ENCODE data around the gene USP12.
"Not testable (repeated sequence)": the region's sequence is repeated elsewhere in the genome, so short reads cannot be mapped to it uniquely, and the experiment has no call there.

USP12 gene

DNA sequence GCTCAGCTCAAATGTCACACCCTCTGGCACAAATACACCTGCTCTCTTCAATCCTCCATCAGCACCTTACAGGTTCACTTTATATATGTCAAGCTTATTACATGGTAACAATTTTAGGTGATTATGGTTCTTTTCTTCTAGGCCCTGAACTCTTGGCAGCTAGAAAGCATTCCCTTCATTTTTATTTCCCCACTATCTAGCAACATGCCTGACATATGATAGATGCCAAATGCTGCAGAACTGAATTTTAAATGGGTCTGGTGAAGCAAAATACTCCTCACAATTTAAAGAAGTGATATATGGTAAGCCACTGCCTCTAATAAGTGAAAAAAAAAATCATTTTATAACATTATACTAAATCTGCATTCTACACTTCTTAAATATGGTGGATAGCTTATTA, 95.2 kb downstream of the USP12 start:
- no peak overlapping the region for H3K4me3 ChIP-seq (ENCODE audit: control insufficient read depth, low read depth, low read length)
- TF ChIP-seq CTCF (IDR thresholded peaks at IDR 0.05; ENCODE audit: control insufficient read depth, insufficient read depth, low read depth, low read length, missing control alignments) = no peak
- DNase-seq (ENCODE audit: low read depth) = no peak

DNA sequence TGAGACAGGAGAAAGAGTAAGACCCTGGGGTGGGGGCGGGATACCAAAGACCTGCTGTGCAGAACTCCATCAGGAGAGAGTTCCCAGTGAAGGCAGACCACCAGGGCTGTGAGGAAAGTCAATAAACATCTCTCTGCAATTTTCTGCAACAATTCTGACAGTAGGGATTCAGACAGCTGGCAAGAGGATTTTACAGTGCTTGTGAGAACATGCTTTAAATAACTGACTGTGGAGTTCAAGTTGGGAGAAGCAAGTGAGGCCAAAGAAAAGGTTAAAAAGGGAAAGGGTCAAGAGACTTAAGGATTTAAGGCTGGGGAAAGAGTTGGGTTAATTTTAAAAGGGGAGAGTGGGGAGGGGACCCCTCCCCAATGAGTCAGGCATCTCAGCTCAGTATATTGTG, 98.4 kb downstream of the USP12 start:
- no peak overlapping the region for H3K4me3 ChIP-seq (ENCODE audit: control insufficient read depth, low read depth, low read length)
- no peak for TF ChIP-seq CTCF (IDR thresholded peaks at IDR 0.05; ENCODE audit: control insufficient read depth, insufficient read depth, low read depth, low read length, missing control alignments)
- DNase-seq (ENCODE audit: low read depth) = no peak

DNA sequence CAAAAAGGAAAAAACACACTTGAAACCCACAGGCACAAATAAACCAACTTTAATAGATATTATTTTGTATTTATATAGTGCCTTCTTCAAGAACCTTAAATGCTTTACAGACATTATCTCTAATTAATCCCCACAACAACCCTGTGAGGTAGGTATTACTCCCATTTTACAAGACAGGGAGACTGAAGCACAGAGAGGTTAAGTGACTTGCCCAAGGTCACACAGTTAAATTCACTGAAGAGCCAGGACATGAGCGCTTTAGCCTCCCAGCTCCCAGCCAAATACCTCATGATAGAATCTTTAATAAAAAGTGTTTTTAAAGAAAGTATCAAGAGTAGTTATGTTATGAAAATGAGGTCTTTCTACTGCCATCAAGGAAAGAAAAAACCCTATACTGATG, 105.5 kb downstream of the USP12 start:
- not testable (repeated sequence) for DNase-seq (ENCODE audit: low read depth); H3K4me3 ChIP-seq (ENCODE audit: control insufficient read depth, low read depth, low read length)

GRCh38 chr13:27065582-27065981, 106.0 kb downstream of the USP12 start:
- no peak for DNase-seq (ENCODE audit: low read depth)
- H3K4me3 ChIP-seq (ENCODE audit: control insufficient read depth, low read depth, low read length) = no peak overlapping the region
- no peak for TF ChIP-seq CTCF (IDR thresholded peaks at IDR 0.05; ENCODE audit: control insufficient read depth, insufficient read depth, low read depth, low read length, missing control alignments)

DNA sequence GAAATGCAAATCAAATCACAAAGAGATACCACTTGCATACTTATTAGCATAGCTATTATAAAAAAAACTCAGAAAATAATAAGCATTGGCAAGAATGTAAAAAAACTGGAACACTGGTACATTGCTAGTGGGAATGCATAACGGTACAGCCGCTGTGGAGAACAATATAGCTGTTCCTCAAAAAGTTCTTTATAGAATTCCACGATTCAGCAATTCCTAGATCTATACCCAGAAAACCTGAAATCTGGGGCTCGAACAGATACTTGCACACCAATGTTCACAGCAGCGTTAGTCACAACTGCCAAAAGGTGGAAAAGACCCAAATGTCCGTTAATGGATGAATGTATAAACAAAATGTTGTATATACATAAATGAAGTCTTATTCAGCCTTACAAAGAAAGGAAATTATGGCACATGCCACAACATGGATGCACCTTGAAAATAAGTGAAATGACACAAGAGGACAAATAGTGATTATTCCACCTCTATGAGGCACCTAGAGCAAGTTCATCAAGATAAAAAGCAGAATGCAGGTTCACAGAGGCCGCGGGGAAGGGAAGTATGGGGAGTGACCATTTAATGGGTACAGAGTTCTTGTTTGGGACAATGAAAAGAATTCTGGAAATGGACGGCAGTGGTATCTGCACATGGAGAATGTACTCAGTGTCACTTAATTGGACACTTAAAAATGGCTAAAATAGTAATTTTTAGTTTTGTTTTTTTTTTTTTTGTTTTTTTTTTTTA, 107.2 kb downstream of the USP12 start:
- DNase-seq (ENCODE audit: low read depth) = no peak
- TF ChIP-seq CTCF (IDR thresholded peaks at IDR 0.05; ENCODE audit: control insufficient read depth, insufficient read depth, low read depth, low read length, missing control alignments) = no peak
- no peak overlapping the region for H3K4me3 ChIP-seq (ENCODE audit: control insufficient read depth, low read depth, low read length)

DNA sequence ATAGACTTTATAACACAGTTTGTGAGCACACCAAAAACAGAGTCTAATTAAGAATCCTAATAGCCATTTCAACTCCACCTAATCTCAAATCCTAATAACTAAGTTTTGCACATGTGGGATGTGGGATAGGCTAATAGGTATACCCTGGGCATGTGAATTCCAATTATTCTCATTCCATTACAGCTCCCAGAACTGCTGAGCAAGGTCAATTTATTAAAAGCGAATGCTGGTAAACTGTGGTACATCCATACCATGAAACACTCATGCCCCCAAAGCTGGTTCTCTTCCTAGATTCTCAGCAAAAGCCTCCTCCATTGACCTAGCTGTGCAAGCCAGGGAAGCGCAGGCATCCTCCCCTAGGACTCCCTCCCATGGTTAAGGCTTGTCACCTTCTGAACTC, 113.8 kb downstream of the USP12 start:
- H3K4me3 ChIP-seq (ENCODE audit: control insufficient read depth, low read depth, low read length) = no peak overlapping the region
- TF ChIP-seq CTCF (IDR thresholded peaks at IDR 0.05; ENCODE audit: control insufficient read depth, insufficient read depth, low read depth, low read length, missing control alignments) = no peak
- DNase-seq (ENCODE audit: low read depth) = no peak

DNA sequence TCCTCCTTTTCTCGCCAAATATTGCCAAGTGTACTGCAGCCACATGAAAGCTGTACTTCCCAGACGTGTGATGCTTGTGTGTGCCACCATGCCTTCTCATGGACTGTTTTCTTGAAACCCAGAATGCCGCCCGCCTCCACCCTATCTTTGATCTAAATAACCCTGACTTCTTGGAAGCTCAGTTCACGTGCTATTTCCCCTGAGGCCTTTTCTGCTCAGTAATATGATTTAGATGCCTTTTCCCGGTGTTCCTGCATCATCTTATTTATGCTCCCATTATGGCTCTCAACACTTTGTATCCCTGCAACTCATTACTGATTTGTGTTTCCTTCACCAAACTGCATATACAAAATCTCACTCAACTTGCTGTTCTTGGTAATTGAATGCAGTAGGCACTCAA, 116.1 kb downstream of the USP12 start:
- no peak for DNase-seq (ENCODE audit: low read depth)
- no peak for TF ChIP-seq CTCF (IDR thresholded peaks at IDR 0.05; ENCODE audit: control insufficient read depth, insufficient read depth, low read depth, low read length, missing control alignments)
- H3K4me3 ChIP-seq (ENCODE audit: control insufficient read depth, low read depth, low read length) = no peak overlapping the region
